NCI-H524 (cell line): ENCODE results near the gene ANKRD40.

ENCODE experiments used
- DNase-seq, 2 experiments: peaks; one replicate each; lab custom pipeline; 2025; lab: John Stamatoyannopoulos, UW

Gene ANKRD40

GRCh38 chr17:50649042-50649908 lies 58.4 kb downstream of the ANKRD40 start:
- DNase-seq: no peak

GRCh38 chr17:50647187-50647586 lies 60.5 kb downstream of the ANKRD40 start:
- DNase-seq: peak; percentile 80 to 85

GRCh38 chr17:50645748-50646682 lies 61.7 kb downstream of the ANKRD40 start:
- DNase-seq: no peak
